ENCODE data around the gene TXLNB. TPM values are rescaled to one million over a fixed set of nuclear protein-coding genes. Genes with fewer than 3 reads are reported as not detected.

TXLNB gene
- total and polyA plus RNA-seq, 10 donors, result 1.2 to 6.6 (median 3.1) TPM

DNA sequence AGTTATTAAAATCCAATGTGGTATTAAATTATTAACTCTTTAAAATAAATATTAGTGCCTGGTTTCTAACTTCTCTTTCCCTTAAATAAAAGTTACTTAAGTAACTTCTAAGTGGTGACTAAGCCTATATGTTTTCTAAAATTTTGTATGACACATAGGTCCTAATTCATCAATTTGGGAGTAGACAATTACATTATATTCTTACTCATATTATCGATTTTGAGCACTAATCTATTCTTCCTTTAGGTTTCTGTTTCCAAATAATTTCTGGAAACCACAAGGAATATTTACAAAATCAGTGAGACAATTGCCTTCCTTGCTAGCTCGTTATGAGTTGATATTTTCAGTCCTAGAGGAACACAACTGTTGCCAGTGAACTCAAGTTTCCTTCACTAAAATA lies 28.3 kb upstream of the TXLNB start:
- no peak overlapping the region for H3K27ac ChIP-seq
- no peak for DNase-seq
- TF ChIP-seq POLR2AphosphoS5 (IDR thresholded peaks at IDR 0.05) (no peak), CTCF (IDR thresholded peaks at IDR 0.05 in 8 of 11, conservative IDR thresholded peaks at IDR 0.05 in 3 of 11) (no peak), POLR2A (IDR thresholded peaks at IDR 0.05) (no peak)
- no peaks in the 10 kb centered on the region for H3K27me3 ChIP-seq (replicated peaks in 1 of 7)
- intact Hi-C loops (cut with DNase I; ENCODE audit: low total_unique reads), result no loop called here
- no peaks in the 10 kb centered on the region for H3K9me3 ChIP-seq
- WGBS, 5 donors, result 61 to 84% (median 71%) methylated on average over 2 of the region's 2 CpGs
- peaks cover 9 to 41% (median 21%) of the 10 kb centered on the region in 6 donors for H3K4me1 ChIP-seq
- no peak overlapping the region for H3K4me3 ChIP-seq
- H3K36me3 ChIP-seq, result no peaks in the 10 kb centered on the region

GRCh38 chr6:139316622-139317317 lies 25.0 kb upstream of the TXLNB start:
- Histone ChIP-seq H3K4me1 (peaks cover 0 to 12% (median 0%) of the 10 kb centered on the region in 6 donors), H3K9me3 (no peaks in the 10 kb centered on the region), H3K27me3 (replicated peaks in 1 of 7) (no peaks in the 10 kb centered on the region), H3K36me3 (no peaks in the 10 kb centered on the region), H3K27ac (peak overlapping the region in 3 of 8 donors; percentile 3 to 21 (median 21)), H3K4me3 (no peak overlapping the region)
- intact Hi-C loops (cut with DNase I; ENCODE audit: low total_unique reads), result no loop called here
- 62 to 86% (median 82%) methylated on average over 2 of the region's 2 CpGs for WGBS, 5 donors
- no peak for DNase-seq
- TF ChIP-seq CTCF (IDR thresholded peaks at IDR 0.05 in 8 of 11, conservative IDR thresholded peaks at IDR 0.05 in 3 of 11) (no peak), POLR2AphosphoS5 (IDR thresholded peaks at IDR 0.05) (no peak), POLR2A (IDR thresholded peaks at IDR 0.05) (no peak)

- Histone ChIP-seq H3K27ac (no peak overlapping the region), H3K36me3 (no peaks in the 10 kb centered on the region), H3K4me3 (no peak overlapping the region), H3K4me1 (peaks cover 0 to 12% (median 3%) of the 10 kb centered on the region in 6 donors), H3K9me3 (no peaks in the 10 kb centered on the region), H3K27me3 (replicated peaks in 1 of 7) (no peaks in the 10 kb centered on the region)
- no peak for DNase-seq
- TF ChIP-seq CTCF (IDR thresholded peaks at IDR 0.05 in 8 of 11, conservative IDR thresholded peaks at IDR 0.05 in 3 of 11), result no peak
- TF ChIP-seq POLR2AphosphoS5 (IDR thresholded peaks at IDR 0.05), result no peak
- TF ChIP-seq POLR2A (IDR thresholded peaks at IDR 0.05), result no peak
- 77 to 89% (median 81%) methylated on average over 6 of the region's 6 CpGs for WGBS, 5 donors
- intact Hi-C loops (cut with DNase I; ENCODE audit: low total_unique reads), result no loop called here
Observed at GRCh38 chr6:139313784-139314545, 22.2 kb upstream of the TXLNB start.

DNA sequence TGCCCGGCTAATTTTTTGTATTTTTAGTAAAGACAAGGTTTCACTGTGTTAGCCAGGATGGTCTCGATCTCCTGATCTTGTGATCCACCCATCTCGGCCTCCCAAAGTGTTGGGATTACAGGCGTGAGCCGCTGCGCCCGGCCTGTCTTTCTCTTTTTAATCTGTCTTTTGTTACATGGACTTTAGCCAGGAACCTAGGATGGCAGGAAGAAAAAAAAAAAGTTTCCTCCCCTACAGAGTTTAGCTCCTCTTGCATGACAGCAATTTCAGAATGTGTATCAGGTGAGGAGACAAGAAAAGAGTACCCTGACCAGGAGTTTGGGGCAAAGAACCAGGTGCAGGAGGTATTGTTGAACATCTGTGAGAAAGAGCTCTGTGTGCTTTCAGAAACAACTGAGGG lies 21.4 kb upstream of the TXLNB start:
- TF ChIP-seq POLR2A (IDR thresholded peaks at IDR 0.05), result no peak
- TF ChIP-seq CTCF (IDR thresholded peaks at IDR 0.05 in 8 of 11, conservative IDR thresholded peaks at IDR 0.05 in 3 of 11), result no peak
- no peak for TF ChIP-seq POLR2AphosphoS5 (IDR thresholded peaks at IDR 0.05)
- intact Hi-C loops (cut with DNase I; ENCODE audit: low total_unique reads), result no loop called here
- no peaks in the 10 kb centered on the region for H3K27me3 ChIP-seq (replicated peaks in 1 of 7)
- no peaks in the 10 kb centered on the region for H3K9me3 ChIP-seq
- no peak overlapping the region for H3K4me3 ChIP-seq
- peaks cover 0 to 12% (median 5%) of the 10 kb centered on the region in 6 donors for H3K4me1 ChIP-seq
- no peak overlapping the region for H3K27ac ChIP-seq
- 95 to 98% (median 96%) methylated on average over 7 of the region's 7 CpGs for WGBS, 5 donors
- H3K36me3 ChIP-seq, result no peaks in the 10 kb centered on the region
- no peak for DNase-seq

Measured in spleen (tissue), 11 donors.